ENCODE data around the gene MPZL3.

DNA sequence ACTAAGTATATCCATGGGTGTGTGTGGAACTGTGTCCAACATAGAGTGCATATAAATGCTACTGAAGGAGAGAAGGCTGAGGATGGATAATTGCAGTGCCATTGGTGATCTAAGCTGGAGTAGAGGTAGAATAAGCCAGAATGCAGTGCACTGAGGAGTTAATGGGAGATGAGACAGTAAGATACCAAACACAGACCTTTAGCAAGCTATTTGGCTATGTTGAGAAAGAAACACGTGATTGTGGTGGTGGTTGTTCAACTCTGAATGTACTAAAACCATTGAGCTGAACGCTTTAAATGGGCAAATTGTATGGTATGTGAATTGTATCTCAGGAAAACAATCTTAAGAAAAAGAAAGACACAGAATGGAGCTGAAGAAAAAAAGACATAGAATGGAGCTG lies 50.2 kb downstream of the MPZL3 start:
- TF ChIP-seq, protein P1, sequence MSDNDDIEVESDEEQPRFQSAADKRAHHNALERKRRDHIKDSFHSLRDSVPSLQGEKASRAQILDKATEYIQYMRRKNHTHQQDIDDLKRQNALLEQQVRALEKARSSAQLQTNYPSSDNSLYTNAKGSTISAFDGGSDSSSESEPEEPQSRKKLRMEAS (IDR thresholded peaks at IDR 0.05), result no peak
- TF ChIP-seq, protein P2, sequence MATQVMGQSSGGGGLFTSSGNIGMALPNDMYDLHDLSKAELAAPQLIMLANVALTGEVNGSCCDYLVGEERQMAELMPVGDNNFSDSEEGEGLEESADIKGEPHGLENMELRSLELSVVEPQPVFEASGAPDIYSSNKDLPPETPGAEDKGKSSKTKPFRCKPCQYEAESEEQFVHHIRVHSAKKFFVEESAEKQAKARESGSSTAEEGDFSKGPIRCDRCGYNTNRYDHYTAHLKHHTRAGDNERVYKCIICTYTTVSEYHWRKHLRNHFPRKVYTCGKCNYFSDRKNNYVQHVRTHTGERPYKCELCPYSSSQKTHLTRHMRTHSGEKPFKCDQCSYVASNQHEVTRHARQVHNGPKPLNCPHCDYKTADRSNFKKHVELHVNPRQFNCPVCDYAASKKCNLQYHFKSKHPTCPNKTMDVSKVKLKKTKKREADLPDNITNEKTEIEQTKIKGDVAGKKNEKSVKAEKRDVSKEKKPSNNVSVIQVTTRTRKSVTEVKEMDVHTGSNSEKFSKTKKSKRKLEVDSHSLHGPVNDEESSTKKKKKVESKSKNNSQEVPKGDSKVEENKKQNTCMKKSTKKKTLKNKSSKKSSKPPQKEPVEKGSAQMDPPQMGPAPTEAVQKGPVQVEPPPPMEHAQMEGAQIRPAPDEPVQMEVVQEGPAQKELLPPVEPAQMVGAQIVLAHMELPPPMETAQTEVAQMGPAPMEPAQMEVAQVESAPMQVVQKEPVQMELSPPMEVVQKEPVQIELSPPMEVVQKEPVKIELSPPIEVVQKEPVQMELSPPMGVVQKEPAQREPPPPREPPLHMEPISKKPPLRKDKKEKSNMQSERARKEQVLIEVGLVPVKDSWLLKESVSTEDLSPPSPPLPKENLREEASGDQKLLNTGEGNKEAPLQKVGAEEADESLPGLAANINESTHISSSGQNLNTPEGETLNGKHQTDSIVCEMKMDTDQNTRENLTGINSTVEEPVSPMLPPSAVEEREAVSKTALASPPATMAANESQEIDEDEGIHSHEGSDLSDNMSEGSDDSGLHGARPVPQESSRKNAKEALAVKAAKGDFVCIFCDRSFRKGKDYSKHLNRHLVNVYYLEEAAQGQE (IDR thresholded peaks at IDR 0.05), result no peak
- TF ChIP-seq NR2F2 (IDR thresholded peaks at IDR 0.05) (no peak), CTCF (IDR thresholded peaks at IDR 0.05; ENCODE audit: low read depth, low read length, missing input control) (no peak), TAF1 (conservative IDR thresholded peaks at IDR 0.05) (no peak), JUND (IDR thresholded peaks at IDR 0.05) (no peak), GABPA (IDR thresholded peaks at IDR 0.05 in 1 of 2, conservative IDR thresholded peaks at IDR 0.05 in 1 of 2) (no peak), RAD21 (IDR thresholded peaks at IDR 0.05) (no peak), ATF3 (IDR thresholded peaks at IDR 0.05) (no peak), EGR1 (IDR thresholded peaks at IDR 0.05; ENCODE audit: low read depth in 2 of 2) (no peak), ZBTB33 (IDR thresholded peaks at IDR 0.05) (no peak)

Measured in liver (tissue), 3 donors.